ENCODE data around the gene GABBR2.

DNA sequence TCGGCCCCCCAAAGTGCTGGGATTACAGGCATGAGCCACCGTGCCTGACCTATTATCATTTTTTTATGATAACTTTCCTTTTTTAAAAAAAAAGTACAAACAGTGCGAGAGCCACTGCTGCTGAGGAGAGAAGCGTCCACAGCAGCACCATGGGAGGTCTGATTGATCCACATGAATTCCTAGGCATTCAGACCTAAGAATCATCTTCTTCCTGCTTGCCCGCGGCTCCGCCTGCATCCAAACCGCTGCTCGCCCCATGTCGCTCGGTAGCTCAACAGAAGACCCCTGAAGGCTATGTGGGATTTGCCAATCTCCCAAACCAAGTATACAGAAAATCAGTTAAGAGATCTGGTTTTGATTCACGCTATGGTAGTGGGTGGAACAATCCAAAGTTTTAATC, 102.0 kb downstream of the GABBR2 start:
- TF ChIP-seq, protein P1, sequence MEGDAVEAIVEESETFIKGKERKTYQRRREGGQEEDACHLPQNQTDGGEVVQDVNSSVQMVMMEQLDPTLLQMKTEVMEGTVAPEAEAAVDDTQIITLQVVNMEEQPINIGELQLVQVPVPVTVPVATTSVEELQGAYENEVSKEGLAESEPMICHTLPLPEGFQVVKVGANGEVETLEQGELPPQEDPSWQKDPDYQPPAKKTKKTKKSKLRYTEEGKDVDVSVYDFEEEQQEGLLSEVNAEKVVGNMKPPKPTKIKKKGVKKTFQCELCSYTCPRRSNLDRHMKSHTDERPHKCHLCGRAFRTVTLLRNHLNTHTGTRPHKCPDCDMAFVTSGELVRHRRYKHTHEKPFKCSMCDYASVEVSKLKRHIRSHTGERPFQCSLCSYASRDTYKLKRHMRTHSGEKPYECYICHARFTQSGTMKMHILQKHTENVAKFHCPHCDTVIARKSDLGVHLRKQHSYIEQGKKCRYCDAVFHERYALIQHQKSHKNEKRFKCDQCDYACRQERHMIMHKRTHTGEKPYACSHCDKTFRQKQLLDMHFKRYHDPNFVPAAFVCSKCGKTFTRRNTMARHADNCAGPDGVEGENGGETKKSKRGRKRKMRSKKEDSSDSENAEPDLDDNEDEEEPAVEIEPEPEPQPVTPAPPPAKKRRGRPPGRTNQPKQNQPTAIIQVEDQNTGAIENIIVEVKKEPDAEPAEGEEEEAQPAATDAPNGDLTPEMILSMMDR (conservative IDR thresholded peaks at IDR 0.05; ENCODE audit: low read depth, low read length): no peak
- no peak for TF ChIP-seq EZH2 (IDR thresholded peaks at IDR 0.05; ENCODE audit: borderline replicate concordance, low read depth, low read length, poor library complexity, severe bottlenecking)

Data from A673 (cell line).